Common myeloid progenitor, CD34-positive (primary cell): ENCODE data around the gene CPD. TPM values are rescaled to one million over a fixed set of nuclear protein-coding genes. Genes with fewer than 3 reads are reported as not detected.

Experiments
- CTCF ChIA-PET: fragments of 350-600 bp; sonication (Branson Sonifier 250); formaldehyde crosslinking; loops from one replicate; lab custom pipeline; 2021; ENCODE audit warnings: antibody characterized with exemption; lab: Charles Lee
- POLR2A ChIA-PET: fragments of 350-600 bp; sonication (Branson Sonifier 250); formaldehyde crosslinking; loops from one replicate; lab custom pipeline; 2021; ENCODE audit warnings: antibody characterized with exemption; lab: Charles Lee
- DNase-seq, 3 donors: peaks; one replicate each; pipeline versions ENCODE4 v3.0.0 to v3.0.0-alpha.2; 2013
- H3K27ac ChIP-seq, 2 experiments: 1 replicate in 1 of 2; 2 replicates in 1 of 2; pipeline ENCODE4 v1.7.0; 2013; ENCODE audit warnings: inconsistent platforms in 2 of 2, low read length in 2 of 2, mild to moderate bottlenecking in 2 of 2, low read depth in 1 of 2, moderate library complexity in 1 of 2; ENCODE audit not compliant: severe bottlenecking in 2 of 2, insufficient read depth in 1 of 2, poor library complexity in 1 of 2
- H3K27me3 ChIP-seq, 5 experiments: replicated peaks in 2 of 5; 1 replicate in 3 of 5; 2 replicates in 2 of 5; pipeline versions ENCODE4 v1.6.1 to v1.7.0; 2013; ENCODE audit warnings: low read length in 4 of 5, mild to moderate bottlenecking in 2 of 5, moderate library complexity in 2 of 5, inconsistent platforms in 1 of 5; ENCODE audit not compliant: insufficient read depth in 5 of 5, control insufficient read depth in 4 of 5
- H3K36me3 ChIP-seq, 4 experiments: 1 replicate in 2 of 4; 2 replicates in 2 of 4; pipeline versions ENCODE4 v1.6.1 to v1.7.0; 2013; ENCODE audit warnings: low read length in 3 of 4, control low read depth in 1 of 4, mild to moderate bottlenecking in 1 of 4; ENCODE audit not compliant: control insufficient read depth in 4 of 4, insufficient read depth in 4 of 4
- H3K4me1 ChIP-seq, 4 experiments: 1 replicate in 3 of 4; 2 replicates in 1 of 4; pipeline versions ENCODE4 v1.6.1 to v1.7.1; 2013; ENCODE audit warnings: low read length in 3 of 4, mild to moderate bottlenecking in 3 of 4, control low read depth in 1 of 4, inconsistent platforms in 1 of 4, moderate library complexity in 1 of 4; ENCODE audit not compliant: control insufficient read depth in 4 of 4, insufficient read depth in 4 of 4; ENCODE audit errors: control extremely low read depth in 1 of 4
- H3K4me3 ChIP-seq, 7 experiments: 1 replicate in 4 of 7; 2 replicates in 3 of 7; pipeline versions ENCODE4 v1.5.1 to v1.7.0; 2013; ENCODE audit warnings: mild to moderate bottlenecking in 7 of 7, low read length in 6 of 7, moderate library complexity in 6 of 7, inconsistent platforms in 2 of 7, low read depth in 2 of 7, control low read depth in 1 of 7; ENCODE audit not compliant: insufficient read depth in 4 of 7, control insufficient read depth in 1 of 7; ENCODE audit errors: extremely low read depth in 1 of 7
- H3K9me3 ChIP-seq, 5 experiments: 1 replicate in 4 of 5; 2 replicates in 1 of 5; pipeline versions ENCODE4 v1.6.1 to v1.7.1; 2013; ENCODE audit warnings: low read length in 4 of 5, mild to moderate bottlenecking in 2 of 5, inconsistent platforms in 1 of 5, low read depth in 1 of 5, moderate library complexity in 1 of 5; ENCODE audit not compliant: control insufficient read depth in 4 of 5, insufficient read depth in 2 of 5; ENCODE audit errors: control extremely low read depth in 1 of 5
- WGBS: methylation state at CpG from one replicate; pipeline ENCODE4 v1.1.5; 2013; ENCODE audit not compliant: insufficient coverage; 5-methylcytosine and 5-hydroxymethylcytosine counted together
- polyA plus RNA-seq: library from polyadenylated mRNA; unstranded; fragments of 120-200 nt; gene quantifications from one replicate; pipeline ENCODE4 v1.2.1, GENCODE V29; 2013

CPD gene
- 16.6 TPM for polyA plus RNA-seq

GRCh38 chr17:30378825-30379302 is at the start of gene CPD:
TSS of gene CPD (plus strand) at chr17:30378927. CDS start at chr17:30378981, 54 bp downstream.
- ChIA-PET POLR2A (no interaction called here), CTCF (interaction anchor here (1.7 to 2.2 kb wide), 2 partner anchors 33 to 38 kb away, joined by 3 to 7 read pairs; no protein-coding TSS in a partner anchor)
- Histone ChIP-seq H3K27ac (peak within 1 kb of the TSS in 1 of 2 experiments; percentile 18), H3K27me3 (peaks cover 0 to 16% (median 9%) of the 10 kb centered on the region in 5 experiments), H3K4me1 (peaks cover 15 to 29% (median 26%) of the 10 kb centered on the region in 4 experiments), H3K4me3 (peak within 1 kb of the TSS; percentile 78 to 89 (median 82)), H3K9me3 (no peaks in the 10 kb centered on the region), H3K36me3 (peaks cover 0 to 2% (median 0%) of the 10 kb centered on the region in 4 experiments)
- peak; percentile 91 to 93 (median 93) for DNase-seq
- WGBS: 0% methylated on average over 53 of the region's 59 CpGs

DNA sequence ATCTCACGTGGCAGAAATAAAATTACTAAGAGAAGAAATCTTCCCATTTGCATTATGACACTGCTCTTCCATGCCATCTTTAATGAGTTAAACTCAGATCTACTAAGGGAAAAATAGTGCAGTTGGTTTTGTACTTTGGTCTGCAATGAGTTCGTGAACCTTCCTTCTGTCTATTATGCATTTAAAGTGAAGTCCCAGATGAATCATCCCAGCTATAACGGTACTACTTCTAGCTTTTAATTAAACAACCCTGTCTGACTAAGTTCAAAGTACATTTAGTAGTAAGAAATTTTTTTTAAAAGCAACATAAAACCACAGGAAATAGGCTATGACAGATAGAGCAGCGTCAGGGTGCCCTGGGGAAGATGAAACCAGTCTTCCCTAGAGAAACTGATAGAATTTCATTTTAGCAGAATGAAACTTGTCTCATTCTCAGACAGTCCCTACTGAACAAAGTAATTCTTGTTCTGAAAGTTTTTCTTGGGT is 46.6 kb upstream of the CPD start:
- POLR2A ChIA-PET: no interaction called here
- Histone ChIP-seq H3K9me3 (no peaks in the 10 kb centered on the region), H3K27me3 (no peaks in the 10 kb centered on the region), H3K4me1 (peaks cover 2 to 8% (median 6%) of the 10 kb centered on the region in 4 experiments), H3K36me3 (no peaks in the 10 kb centered on the region), H3K27ac (no peak overlapping the region), H3K4me3 (no peak overlapping the region)
- DNase-seq: peak; percentile 45 to 74 (median 65)
- 0% methylated on average over 1 of the region's 4 CpGs for WGBS
- CTCF ChIA-PET: interaction anchor here (1.0 to 3.8 kb wide), 2 partner anchors 8 to 227 kb away, joined by 3 to 17 read pairs; no protein-coding TSS in a partner anchor

DNA sequence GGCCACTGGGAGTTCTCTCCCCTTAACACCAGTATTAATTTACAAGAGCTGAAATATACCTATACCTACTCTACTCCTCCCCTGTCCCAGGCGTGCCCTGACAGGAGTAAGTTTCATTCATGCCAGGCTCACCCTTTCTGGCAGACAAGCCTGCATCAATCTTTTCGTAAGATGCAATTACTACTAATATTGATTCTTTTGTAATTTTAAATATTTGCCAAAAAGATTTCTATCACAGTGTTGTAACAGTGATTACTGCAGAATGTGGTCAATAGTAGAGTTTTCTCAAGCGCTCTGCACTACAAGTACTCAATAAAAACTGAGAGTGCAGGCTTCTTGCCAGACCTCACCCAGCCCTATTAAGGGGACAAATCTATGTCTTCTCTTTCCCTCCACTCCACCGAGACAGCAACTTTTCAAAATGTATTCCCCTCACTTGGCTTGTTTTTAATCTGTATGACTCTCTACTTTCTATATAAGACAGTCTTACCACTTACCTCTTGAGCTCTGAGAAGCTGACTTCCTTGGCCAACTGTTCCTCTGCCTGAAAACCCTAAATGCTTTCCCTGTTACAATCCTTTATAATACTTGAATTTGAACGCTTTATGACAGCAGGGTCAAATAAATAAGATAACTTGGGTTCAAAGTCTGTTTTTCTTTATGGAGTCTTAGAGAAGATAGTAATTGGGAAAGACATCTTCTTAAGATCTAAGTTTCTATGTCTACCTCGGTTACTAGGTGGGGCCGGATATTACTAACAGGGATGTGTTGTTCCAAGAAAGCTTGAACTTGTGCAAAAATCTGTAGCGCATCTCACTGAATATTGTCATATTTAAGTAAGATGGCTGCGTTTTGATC is 45.0 kb upstream of the CPD start, which contains the start of gene TMIGD1:
Gene TMIGD1, minus strand, starts transcription at position 555 of the 858 bp plus-strand sequence. CDS start 1,924 bp downstream, outside the sequence.
- Histone ChIP-seq H3K27me3 (no peaks in the 10 kb centered on the region), H3K9me3 (no peaks in the 10 kb centered on the region), H3K36me3 (no peaks in the 10 kb centered on the region), H3K4me1 (peaks cover 2 to 8% (median 6%) of the 10 kb centered on the region in 4 experiments), H3K4me3 (no peak within 1 kb of the TSS), H3K27ac (no peak within 1 kb of the TSS)
- POLR2A ChIA-PET: no interaction called here
- no peak for DNase-seq
- WGBS: 94% methylated on average over 6 of the region's 9 CpGs
- CTCF ChIA-PET: interaction anchor here (0.9 kb wide), 1 partner anchor 33 kb away, joined by 3 read pairs; no protein-coding TSS in a partner anchor

GRCh38 chr17:30334421-30334820 is 44.3 kb upstream of the CPD start:
- ChIA-PET POLR2A (interaction anchor here (0.7 kb wide), 1 partner anchor 43 kb away, joined by 3 read pairs; the partner anchor contains the start of gene BLMH), CTCF (interaction anchor here (1.1 to 3.8 kb wide), 2 partner anchors 8 to 40 kb away, joined by 5 to 19 read pairs; no protein-coding TSS in a partner anchor)
- Histone ChIP-seq H3K27ac (no peak overlapping the region), H3K9me3 (no peaks in the 10 kb centered on the region), H3K4me1 (peaks cover 2 to 8% (median 6%) of the 10 kb centered on the region in 4 experiments), H3K36me3 (no peaks in the 10 kb centered on the region), H3K27me3 (no peaks in the 10 kb centered on the region), H3K4me3 (no peak overlapping the region)
- WGBS: 90% methylated on average over 2 of the region's 4 CpGs
- no peak for DNase-seq

- H3K27me3 ChIP-seq: no peaks in the 10 kb centered on the region
- peak; percentile 64 to 72 (median 68) for DNase-seq
- no peaks in the 10 kb centered on the region for H3K9me3 ChIP-seq
- 66% methylated on average over 6 of the region's 8 CpGs for WGBS
- POLR2A ChIA-PET: no interaction called here
- no peaks in the 10 kb centered on the region for H3K36me3 ChIP-seq
- no peak overlapping the region for H3K27ac ChIP-seq
- CTCF ChIA-PET: interaction anchor here (0.6 to 3.8 kb wide), 20 partner anchors 9 to 232 kb away, joined by 3 to 19 read pairs (median 4); partner anchors contain the start of gene BLMH
- H3K4me1 ChIP-seq: peaks cover 2 to 19% (median 9%) of the 10 kb centered on the region in 4 experiments
- H3K4me3 ChIP-seq: no peak overlapping the region
These were observed 42.2 kb upstream of the CPD start for GRCh38 chr17:30336369-30337171.

DNA sequence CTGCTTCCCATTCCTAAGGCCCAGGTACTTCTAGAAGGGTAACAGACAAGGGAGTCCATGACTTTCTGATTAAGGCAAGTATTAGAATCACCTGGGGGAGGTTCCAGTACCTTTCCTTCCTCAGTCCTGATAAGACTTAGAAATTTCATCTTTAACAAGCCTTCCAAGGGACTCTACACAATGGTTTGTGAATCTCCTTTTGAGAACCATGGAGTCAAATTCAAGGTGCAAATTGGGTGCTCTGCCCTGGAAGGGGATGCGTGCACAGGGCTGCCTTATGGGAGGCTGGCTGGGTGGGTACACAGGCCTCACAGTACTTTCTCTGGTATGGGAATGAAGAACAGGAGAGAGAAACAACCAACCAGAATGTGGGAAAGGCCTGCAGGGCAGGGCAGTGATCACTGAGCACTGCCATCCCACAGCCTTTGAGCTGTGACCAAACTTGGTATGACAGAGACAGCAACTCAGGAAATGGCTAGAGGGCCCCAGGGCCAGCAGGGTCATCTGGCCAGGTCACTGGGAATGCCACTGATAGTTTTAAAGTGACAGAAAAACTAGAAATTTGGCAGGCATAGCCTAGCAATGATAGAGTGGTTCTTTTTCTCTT is 41.2 kb upstream of the CPD start:
- no peaks in the 10 kb centered on the region for H3K36me3 ChIP-seq
- WGBS: 100% methylated on average over 1 of the region's 1 CpG
- no peak for DNase-seq
- no peaks in the 10 kb centered on the region for H3K27me3 ChIP-seq
- H3K4me1 ChIP-seq: peaks cover 0 to 13% (median 4%) of the 10 kb centered on the region in 4 experiments
- H3K27ac ChIP-seq: no peak overlapping the region
- CTCF ChIA-PET: interaction anchor here (0.8 to 3.8 kb wide), 14 partner anchors 8 to 233 kb away, joined by 3 to 19 read pairs (median 4); no protein-coding TSS in a partner anchor
- POLR2A ChIA-PET: interaction anchor here (0.7 kb wide), 1 partner anchor 25 kb away, joined by 3 read pairs; no protein-coding TSS in a partner anchor
- no peaks in the 10 kb centered on the region for H3K9me3 ChIP-seq
- H3K4me3 ChIP-seq: no peak overlapping the region
